Uterus (tissue), 4 donors: Measurements from ENCODE around the gene ADI1. TPM values are rescaled to one million over a fixed set of nuclear protein-coding genes. Genes with fewer than 3 reads are reported as not detected.
A peak's percentile ranks its signal among the peaks of the same experiment; 100 is the strongest.

Experiments
- DNase-seq, 2 donors: peaks; one replicate each; pipeline ENCODE4 v3.0.0-alpha.2; 2019 to 2020
- H3K27ac ChIP-seq, 2 donors: fragments of 200-600 bp; sonication (generic); 1 replicate in 1 of 2; 2 replicates in 1 of 2; pipeline ENCODE4 v1.5.1; 2016 to 2018
- H3K27me3 ChIP-seq, 2 donors: fragments of 200-600 bp; sonication (generic); one replicate each; pipeline ENCODE4 v1.5.1; 2018 to 2019; ENCODE audit warnings: control low read depth in 1 of 2
- H3K36me3 ChIP-seq, 2 donors: fragments of 200-600 bp; sonication (generic); one replicate each; pipeline ENCODE4 v1.5.1; 2019; ENCODE audit warnings: control low read depth in 1 of 2
- H3K4me1 ChIP-seq, 2 donors: fragments of 200-600 bp; sonication (generic); one replicate each; pipeline ENCODE4 v1.5.1; 2018 to 2019; ENCODE audit warnings: control low read depth in 1 of 2
- H3K4me3 ChIP-seq, 2 donors: fragments of 200-600 bp; sonication (generic); 1 replicate in 1 of 2; 2 replicates in 1 of 2; pipeline ENCODE4 v1.5.1; 2018 to 2019; ENCODE audit warnings: mild to moderate bottlenecking in 1 of 2
- H3K9me3 ChIP-seq, 2 donors: fragments of 200-600 bp; sonication (generic); one replicate each; pipeline ENCODE4 v1.5.1; 2019; ENCODE audit warnings: control low read depth in 1 of 2
- CTCF ChIP-seq, 4 experiments: fragments of 200-600 bp in 2 of 4; fragments of 450-650 bp in 2 of 4; sonication (generic) in 2 of 4; IDR thresholded peaks; one replicate each; pipeline ENCODE4 v1.5.1; 2016 to 2019; ENCODE audit warnings: antibody characterized with exemption in 4 of 4, mild to moderate bottlenecking in 2 of 4, moderate library complexity in 1 of 4
- POLR2A ChIP-seq, 2 donors: fragments of 450-650 bp; IDR thresholded peaks; one replicate each; pipeline ENCODE4 v1.6.1; 2016; ENCODE audit warnings: antibody characterized with exemption in 2 of 2, mild to moderate bottlenecking in 1 of 2, moderate library complexity in 1 of 2
- intact Hi-C: fragments of 100-400 bp; cut with DNase I; formaldehyde crosslinking; loops from one replicate; pipeline ENCODE4 v1.15.1; 2023; ENCODE audit warnings: low total_unique reads
- total RNA-seq, 4 donors: library from RNA; depleted of rRNA in 3 of 4; stranded (reverse); fragments of >200 nt in 3 of 4; gene quantifications; one replicate each; pipeline versions ENCODE4 v1.1.0 to v1.2.4, GENCODE V29; 2014 to 2023
- donor health status: DM: yes; HTN: yes; CAD: no.

The ADI1 gene
- total RNA-seq, 4 donors from 2014 or later: 31.5 to 65.0 (median 37.9) TPM

- intact Hi-C loops: no loop called here
- DNase-seq: peak in 1 of 2 donors; percentile 15
- TF ChIP-seq POLR2A (IDR thresholded peaks at IDR 0.05) (no peak), CTCF (IDR thresholded peaks at IDR 0.05) (no peak)
- Histone ChIP-seq H3K27ac (no peak overlapping the region), H3K36me3 (no peaks in the 10 kb centered on the region), H3K9me3 (no peaks in the 10 kb centered on the region), H3K4me1 (no peaks in the 10 kb centered on the region), H3K27me3 (no peaks in the 10 kb centered on the region), H3K4me3 (no peak overlapping the region)
Measured at GRCh38 chr2:3487432-3487831, 31.9 kb downstream of the ADI1 start.

DNA sequence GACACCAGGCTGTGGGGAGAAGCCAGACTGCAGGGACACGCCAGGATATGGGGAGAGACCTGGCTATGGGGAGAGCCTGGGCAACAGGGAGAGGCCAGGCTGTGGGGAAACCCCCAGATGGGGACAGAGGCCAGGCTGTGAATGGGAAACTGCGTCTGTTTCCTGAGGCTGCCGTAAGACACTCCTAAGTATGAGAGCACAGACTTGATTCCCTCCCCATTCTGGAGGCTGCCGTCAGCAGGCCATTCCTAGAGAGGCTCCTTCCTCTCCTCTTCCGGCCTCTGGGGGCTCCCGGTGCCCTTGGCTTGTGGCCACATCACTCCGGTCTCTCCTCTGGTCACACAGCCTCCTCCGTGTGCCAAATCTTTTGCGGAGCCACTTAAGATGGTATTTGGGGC lies 32.3 kb downstream of the ADI1 start:
- no peak overlapping the region for H3K4me3 ChIP-seq
- H3K9me3 ChIP-seq: no peaks in the 10 kb centered on the region
- intact Hi-C loops: no loop called here
- TF ChIP-seq POLR2A (IDR thresholded peaks at IDR 0.05) (no peak), CTCF (IDR thresholded peaks at IDR 0.05) (no peak)
- H3K4me1 ChIP-seq: no peaks in the 10 kb centered on the region
- no peaks in the 10 kb centered on the region for H3K36me3 ChIP-seq
- DNase-seq: peak in 1 of 2 donors; percentile 17
- no peak overlapping the region for H3K27ac ChIP-seq
- no peaks in the 10 kb centered on the region for H3K27me3 ChIP-seq

DNA sequence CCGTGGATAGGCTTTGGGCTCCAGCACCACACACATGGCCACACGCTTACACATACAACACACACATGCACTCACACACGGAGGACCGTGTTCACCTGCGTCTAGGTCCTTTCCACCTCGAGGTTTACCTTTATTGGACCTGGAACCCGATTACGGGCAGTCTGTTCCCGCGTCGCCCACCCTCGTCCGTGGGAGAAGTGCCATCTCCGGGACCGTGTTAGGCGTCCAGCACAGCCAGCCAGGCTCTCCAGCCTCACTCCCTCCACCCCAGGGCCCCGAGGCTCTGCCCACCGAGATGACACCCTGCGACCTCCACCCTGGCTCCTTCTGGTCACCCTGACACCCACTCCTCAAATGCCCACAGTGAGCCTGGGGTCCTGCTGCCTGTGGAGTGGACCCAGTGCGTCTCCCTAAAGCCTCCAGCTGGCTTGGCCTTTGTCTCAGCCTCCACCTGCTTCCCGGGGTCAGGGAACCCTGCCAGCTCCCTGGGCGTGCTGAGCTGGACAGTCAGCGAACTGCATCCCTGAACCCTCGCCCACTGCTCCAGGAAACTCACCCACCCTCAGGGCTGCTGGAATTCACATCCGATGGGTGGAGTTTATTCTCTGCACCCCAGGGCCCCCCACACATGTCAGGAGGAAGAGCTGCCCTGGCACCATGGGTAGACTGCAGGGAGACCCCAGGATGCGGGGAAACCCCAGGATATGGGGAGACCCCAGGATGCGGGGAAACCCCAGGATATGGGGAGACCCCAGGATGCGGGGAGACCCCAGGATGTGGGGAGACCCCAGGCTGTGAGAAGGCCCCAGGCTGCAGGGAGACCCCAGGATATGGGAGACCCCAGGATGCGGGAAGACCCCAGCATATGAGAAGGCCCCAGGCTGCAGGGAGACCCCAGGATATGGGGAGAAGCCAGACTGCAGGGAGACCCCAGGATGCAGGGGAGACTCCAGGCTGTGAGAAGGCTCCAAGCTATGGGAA lies 33.0 kb downstream of the ADI1 start:
- no peaks in the 10 kb centered on the region for H3K9me3 ChIP-seq
- no peaks in the 10 kb centered on the region for H3K4me1 ChIP-seq
- no peaks in the 10 kb centered on the region for H3K36me3 ChIP-seq
- DNase-seq: peak in 1 of 2 donors; percentile 15
- TF ChIP-seq POLR2A (IDR thresholded peaks at IDR 0.05) (no peak), CTCF (IDR thresholded peaks at IDR 0.05) (no peak)
- H3K4me3 ChIP-seq: no peak overlapping the region
- H3K27me3 ChIP-seq: no peaks in the 10 kb centered on the region
- no peak overlapping the region for H3K27ac ChIP-seq
- intact Hi-C loops: no loop called here

DNA sequence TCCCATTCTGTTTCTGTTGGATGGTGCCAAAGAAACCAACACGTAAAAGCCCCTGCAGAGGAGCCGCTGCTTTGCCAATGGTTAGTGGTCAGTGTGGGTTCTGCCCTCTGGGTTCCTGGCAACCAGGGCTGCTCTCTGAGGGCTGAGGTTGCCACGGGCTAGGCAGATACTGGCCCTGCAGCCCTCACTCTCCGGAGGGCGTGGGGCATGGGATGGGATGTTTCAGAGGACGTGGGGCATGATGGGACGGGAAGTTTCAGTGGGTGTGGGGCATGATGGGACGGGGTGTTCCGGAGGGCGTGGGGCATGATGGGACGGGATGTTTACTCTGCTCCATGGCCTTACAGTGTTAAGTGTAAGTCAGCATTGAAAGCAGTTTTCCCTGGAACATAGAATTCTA lies 34.2 kb downstream of the ADI1 start:
- Histone ChIP-seq H3K27ac (no peak overlapping the region), H3K27me3 (no peaks in the 10 kb centered on the region), H3K9me3 (no peaks in the 10 kb centered on the region), H3K36me3 (no peaks in the 10 kb centered on the region), H3K4me3 (no peak overlapping the region), H3K4me1 (no peaks in the 10 kb centered on the region)
- TF ChIP-seq POLR2A (IDR thresholded peaks at IDR 0.05): no peak
- TF ChIP-seq CTCF (IDR thresholded peaks at IDR 0.05): no peak
- peak in 1 of 2 donors; percentile 4 for DNase-seq
- intact Hi-C loops: no loop called here
